ENCODE data around the gene MYO7A. TPM values are rescaled to one million over a fixed set of nuclear protein-coding genes. Genes with fewer than 3 reads are reported as not detected.
A peak's percentile ranks its signal among the peaks of the same experiment; 100 is the strongest.

MYO7A gene
- total RNA-seq, 2 donors from 2014 or later, result 3.1 to 102 TPM

- no peak for DNase-seq (ENCODE audit: low spot score)
- intact Hi-C loops (cut with DNase I), result no loop called here
- Histone ChIP-seq H3K27me3 (replicated peaks; ENCODE audit: insufficient read depth) (no peaks in the 10 kb centered on the region), H3K4me1 (replicated peaks) (peaks cover 10% of the 10 kb centered on the region), H3K27ac (peak overlapping the region in 1 of 2 donors; percentile 33), H3K36me3 (no peaks in the 10 kb centered on the region), H3K4me3 (no peak overlapping the region), H3K9me3 (no peaks in the 10 kb centered on the region)
- 85% methylated on average over 23 of the region's 23 CpGs for WGBS
- TF ChIP-seq POLR2AphosphoS5 (IDR thresholded peaks at IDR 0.05), result no peak
- TF ChIP-seq CTCF (IDR thresholded peaks at IDR 0.05), result no peak
- no peak for TF ChIP-seq POLR2A (IDR thresholded peaks at IDR 0.05)
These were observed 41.2 kb upstream of the MYO7A start for GRCh38 chr11:77086521-77087472.

- peaks cover 10% of the 10 kb centered on the region for H3K4me1 ChIP-seq (replicated peaks)
- intact Hi-C loops (cut with DNase I), result no loop called here
- WGBS, result 97% methylated on average over 9 of the region's 9 CpGs
- H3K4me3 ChIP-seq, result no peak overlapping the region
- no peaks in the 10 kb centered on the region for H3K9me3 ChIP-seq
- H3K27ac ChIP-seq, result peak overlapping the region in 1 of 2 donors; percentile 33
- TF ChIP-seq POLR2AphosphoS5 (IDR thresholded peaks at IDR 0.05), result no peak
- TF ChIP-seq POLR2A (IDR thresholded peaks at IDR 0.05), result no peak
- TF ChIP-seq CTCF (IDR thresholded peaks at IDR 0.05), result no peak
- no peak for DNase-seq (ENCODE audit: low spot score)
- H3K36me3 ChIP-seq, result no peaks in the 10 kb centered on the region
- H3K27me3 ChIP-seq (replicated peaks; ENCODE audit: insufficient read depth), result no peaks in the 10 kb centered on the region
These were observed 40.3 kb upstream of the MYO7A start for GRCh38 chr11:77087723-77088225.

GRCh38 chr11:77088236-77089003 lies 39.6 kb upstream of the MYO7A start:
- intact Hi-C loops (cut with DNase I), result no loop called here
- no peaks in the 10 kb centered on the region for H3K9me3 ChIP-seq
- TF ChIP-seq CTCF (IDR thresholded peaks at IDR 0.05) (peak in 1 of 4 experiments; percentile 4), POLR2AphosphoS5 (IDR thresholded peaks at IDR 0.05) (peak; percentile 88), POLR2A (IDR thresholded peaks at IDR 0.05) (no peak)
- peaks cover 10% of the 10 kb centered on the region for H3K4me1 ChIP-seq (replicated peaks)
- H3K27ac ChIP-seq, result peak overlapping the region; percentile 19 to 33
- no peaks in the 10 kb centered on the region for H3K27me3 ChIP-seq (replicated peaks; ENCODE audit: insufficient read depth)
- WGBS, result 71% methylated on average over 11 of the region's 11 CpGs
- no peak overlapping the region for H3K4me3 ChIP-seq
- peak; percentile 83 for DNase-seq (ENCODE audit: low spot score)
- no peaks in the 10 kb centered on the region for H3K36me3 ChIP-seq

GRCh38 chr11:77089004-77089545 lies 39.0 kb upstream of the MYO7A start:
- peaks cover 10% of the 10 kb centered on the region for H3K4me1 ChIP-seq (replicated peaks)
- no peak for DNase-seq (ENCODE audit: low spot score)
- no peaks in the 10 kb centered on the region for H3K27me3 ChIP-seq (replicated peaks; ENCODE audit: insufficient read depth)
- H3K4me3 ChIP-seq, result no peak overlapping the region
- 82% methylated on average over 3 of the region's 3 CpGs for WGBS
- no peaks in the 10 kb centered on the region for H3K9me3 ChIP-seq
- peak overlapping the region in 1 of 2 donors; percentile 6 for H3K27ac ChIP-seq
- TF ChIP-seq CTCF (IDR thresholded peaks at IDR 0.05) (no peak), POLR2A (IDR thresholded peaks at IDR 0.05) (no peak), POLR2AphosphoS5 (IDR thresholded peaks at IDR 0.05) (no peak)
- intact Hi-C loops (cut with DNase I), result no loop called here
- H3K36me3 ChIP-seq, result no peaks in the 10 kb centered on the region
